Tibial nerve (tissue), 4 donors: ENCODE results near the gene ANAPC16. TPM values are rescaled to one million over a fixed set of nuclear protein-coding genes. Genes with fewer than 3 reads are reported as not detected.
A peak's percentile ranks its signal among the peaks of the same experiment; 100 is the strongest.

Experiments
- DNase-seq, 2 donors: peaks; one replicate each; pipeline ENCODE4 v3.0.0-alpha.2; 2019; ENCODE audit warnings: low spot score in 2 of 2
- H3K27ac ChIP-seq, 4 donors: fragments of 200-600 bp; sonication (generic) in 3 of 4; one replicate each; pipeline ENCODE4 v1.5.1; 2017 to 2019; ENCODE audit warnings: mild to moderate bottlenecking in 1 of 4
- H3K27me3 ChIP-seq, 2 donors: fragments of 200-600 bp; sonication (generic) in 1 of 2; one replicate each; pipeline versions ENCODE4 v1.5.1 to v1.6.0; 2017 to 2019
- H3K36me3 ChIP-seq, 3 donors: fragments of 200-600 bp; sonication (generic); one replicate each; pipeline ENCODE4 v1.5.1; 2018 to 2019
- H3K4me1 ChIP-seq, 4 donors: fragments of 200-600 bp; sonication (generic) in 3 of 4; one replicate each; pipeline ENCODE4 v1.5.1; 2017 to 2019
- H3K4me3 ChIP-seq, 4 donors: fragments of 200-600 bp; sonication (generic) in 3 of 4; one replicate each; pipeline ENCODE4 v1.5.1; 2017 to 2019; ENCODE audit warnings: mild to moderate bottlenecking in 1 of 4, moderate library complexity in 1 of 4
- H3K9me3 ChIP-seq, 4 donors: fragments of 200-600 bp; sonication (generic) in 3 of 4; one replicate each; pipeline ENCODE4 v1.5.1; 2017 to 2019
- CTCF ChIP-seq, 5 experiments: fragments of 200-600 bp in 3 of 5; fragments of 450-650 bp in 2 of 5; sonication (generic) in 3 of 5; IDR thresholded peaks; one replicate each; pipeline ENCODE4 v1.5.1; 2016 to 2019; ENCODE audit warnings: antibody characterized with exemption in 5 of 5, mild to moderate bottlenecking in 3 of 5, moderate library complexity in 2 of 5
- EP300 ChIP-seq, 2 donors: sonication (generic); formaldehyde crosslinking; IDR thresholded peaks; one replicate each; pipeline ENCODE4 v1.6.1; 2017; ENCODE audit warnings: antibody characterized with exemption in 2 of 2, mild to moderate bottlenecking in 1 of 2
- POLR2A ChIP-seq, 2 donors: fragments of 450-650 bp; IDR thresholded peaks; one replicate each; pipeline ENCODE4 v1.6.1; 2017; ENCODE audit warnings: antibody characterized with exemption in 2 of 2, mild to moderate bottlenecking in 2 of 2, moderate library complexity in 2 of 2
- WGBS, 2 donors: methylation state at CpG; one replicate each; pipeline ENCODE4 v1.1.5; 2018; 5-methylcytosine and 5-hydroxymethylcytosine counted together
- total RNA-seq, 4 donors: library from RNA; depleted of rRNA; stranded (reverse); fragments of >200 nt; gene quantifications; one replicate each; pipeline ENCODE4 v1.1.0, GENCODE V29; 2016

Gene ANAPC16
- total RNA-seq, 4 donors from 2014 or later, result 52.6 to 72.3 (median 61.9) TPM

DNA sequence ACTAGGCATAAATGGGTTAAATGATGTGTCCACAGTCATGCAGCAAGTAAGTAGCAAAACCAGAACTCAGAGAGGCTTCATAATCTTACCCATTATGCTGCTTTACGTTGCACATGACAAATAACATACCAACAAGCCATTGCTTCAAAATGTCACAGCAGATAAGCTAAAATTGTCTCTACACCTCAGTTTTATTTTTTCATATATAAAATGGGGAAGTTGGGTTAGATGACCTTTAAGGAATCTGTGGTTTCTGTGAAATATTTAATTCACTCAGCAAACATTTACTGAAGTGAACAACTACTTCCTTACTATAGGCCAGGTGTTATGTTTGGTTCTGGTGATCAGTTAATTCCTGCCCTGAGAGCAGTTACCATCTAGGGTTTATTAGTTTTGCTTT is 2.5 kb downstream of the ANAPC16 start:
- DNase-seq, result no peak
- H3K27ac ChIP-seq, result peak overlapping the region; percentile 32 to 98 (median 96)

DNA sequence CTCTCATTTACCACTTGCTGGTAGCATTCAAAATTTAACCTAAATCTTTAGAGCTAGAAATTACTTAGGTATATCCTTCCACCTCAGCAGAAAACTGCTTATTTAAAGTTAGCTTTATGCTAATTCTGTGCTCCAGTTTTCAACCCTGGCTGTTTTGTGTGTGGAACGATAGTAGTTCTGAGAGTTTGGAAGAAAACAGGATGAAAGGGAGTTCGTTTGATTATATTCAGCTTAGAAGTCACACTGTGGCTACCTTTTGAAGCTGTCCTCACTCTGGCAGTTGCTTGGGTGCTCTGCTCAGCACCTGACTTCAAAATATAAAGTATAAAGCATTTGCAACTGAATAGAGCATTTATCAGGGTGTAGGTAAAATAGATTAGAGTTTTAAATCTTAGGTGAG is 2.9 kb downstream of the ANAPC16 start:
- no peaks in the 10 kb centered on the region for H3K27me3 ChIP-seq
- H3K4me1 ChIP-seq, result peaks cover 0 to 72% (median 44%) of the 10 kb centered on the region in 4 donors
- 23 to 26% methylated on average over 2 of the region's 2 CpGs for WGBS, 2 donors
- peak overlapping the region; percentile 32 to 98 (median 96) for H3K27ac ChIP-seq
- no peak for DNase-seq
- peaks cover 0 to 19% (median 0%) of the 10 kb centered on the region in 3 donors for H3K36me3 ChIP-seq
- H3K9me3 ChIP-seq, result no peaks in the 10 kb centered on the region
- no peak for TF ChIP-seq CTCF (IDR thresholded peaks at IDR 0.05)
- TF ChIP-seq EP300 (IDR thresholded peaks at IDR 0.05), result no peak
- TF ChIP-seq POLR2A (IDR thresholded peaks at IDR 0.05), result no peak
- peak overlapping the region in 1 of 4 donors; percentile 10 for H3K4me3 ChIP-seq

More for the DNA sequence above, 2.5 kb downstream of the ANAPC16 start:
- H3K36me3 ChIP-seq, result peaks cover 0 to 19% (median 0%) of the 10 kb centered on the region in 3 donors
- TF ChIP-seq CTCF (IDR thresholded peaks at IDR 0.05) (no peak), EP300 (IDR thresholded peaks at IDR 0.05) (no peak), POLR2A (IDR thresholded peaks at IDR 0.05) (no peak)
- no peaks in the 10 kb centered on the region for H3K27me3 ChIP-seq
- no peaks in the 10 kb centered on the region for H3K9me3 ChIP-seq
- 14 to 29% methylated on average over 1 of the region's 1 CpG for WGBS, 2 donors
- peak overlapping the region in 1 of 4 donors; percentile 10 for H3K4me3 ChIP-seq
- peaks cover 0 to 72% (median 42%) of the 10 kb centered on the region in 4 donors for H3K4me1 ChIP-seq

DNA sequence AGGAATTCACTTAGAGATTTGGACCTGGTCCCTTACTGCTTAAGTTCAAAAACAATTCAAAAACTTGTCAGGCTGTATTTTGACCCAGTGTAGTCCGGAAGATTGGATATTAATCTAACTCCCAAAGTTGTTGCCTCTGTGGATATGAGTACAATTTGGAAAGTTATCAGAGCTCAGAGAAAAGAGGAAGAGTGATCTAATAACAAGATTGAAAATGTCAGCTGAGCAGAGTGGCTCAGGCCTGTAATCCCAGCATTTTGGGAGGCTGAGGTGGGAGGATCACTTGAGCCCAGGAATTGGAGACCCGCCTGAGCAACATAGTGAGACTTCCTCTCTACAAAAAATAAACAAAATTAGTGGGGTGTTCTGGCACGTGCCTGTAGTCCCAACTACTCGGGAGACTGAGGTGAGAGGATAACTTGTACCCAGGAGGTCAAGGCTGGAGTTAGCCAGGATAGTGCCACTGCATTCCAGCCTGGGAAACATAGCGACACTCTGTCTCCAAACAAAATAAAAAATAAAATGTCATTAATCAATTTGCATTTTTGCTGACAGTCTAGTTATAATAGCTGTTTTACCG is 3.5 kb downstream of the ANAPC16 start:
- 56 to 58% methylated on average over 6 of the region's 6 CpGs for WGBS, 2 donors
- peaks cover 0 to 20% (median 0%) of the 10 kb centered on the region in 3 donors for H3K36me3 ChIP-seq
- TF ChIP-seq POLR2A (IDR thresholded peaks at IDR 0.05), result no peak
- no peak for TF ChIP-seq EP300 (IDR thresholded peaks at IDR 0.05)
- no peak for TF ChIP-seq CTCF (IDR thresholded peaks at IDR 0.05)
- DNase-seq, result no peak
- H3K27ac ChIP-seq, result peak overlapping the region; percentile 32 to 98 (median 96)
- H3K9me3 ChIP-seq, result no peaks in the 10 kb centered on the region
- no peaks in the 10 kb centered on the region for H3K27me3 ChIP-seq
- H3K4me3 ChIP-seq, result no peak overlapping the region
- H3K4me1 ChIP-seq, result peaks cover 0 to 72% (median 48%) of the 10 kb centered on the region in 4 donors

DNA sequence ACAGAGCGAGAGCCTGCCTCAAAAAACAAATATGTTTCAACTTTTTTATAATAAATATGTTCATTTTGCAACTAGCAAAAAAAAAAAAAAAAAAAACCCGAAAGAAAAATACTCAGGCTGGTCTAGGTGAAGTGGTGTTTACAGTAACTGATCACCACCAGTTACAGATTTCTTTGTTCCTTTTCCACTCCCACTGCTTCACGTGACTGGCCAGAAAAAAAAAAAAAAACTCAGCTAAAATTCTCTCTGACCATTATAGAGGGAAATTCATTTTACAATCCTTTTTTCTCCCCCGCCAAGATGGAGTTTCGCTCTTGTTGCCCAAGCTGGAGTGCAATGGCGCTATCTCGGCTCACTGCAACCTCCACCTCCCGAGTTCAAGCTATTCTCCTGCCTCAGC is 4.8 kb downstream of the ANAPC16 start:
- TF ChIP-seq EP300 (IDR thresholded peaks at IDR 0.05) (no peak), CTCF (IDR thresholded peaks at IDR 0.05) (no peak), POLR2A (IDR thresholded peaks at IDR 0.05) (no peak)
- Histone ChIP-seq H3K36me3 (peaks cover 0 to 33% (median 0%) of the 10 kb centered on the region in 3 donors), H3K27me3 (no peaks in the 10 kb centered on the region), H3K9me3 (no peaks in the 10 kb centered on the region), H3K27ac (peak overlapping the region in 2 of 4 donors; percentile 95 to 98), H3K4me3 (no peak overlapping the region), H3K4me1 (peaks cover 0 to 69% (median 39%) of the 10 kb centered on the region in 4 donors)
- WGBS, 2 donors, result 76 to 83% methylated on average over 8 of the region's 8 CpGs
- no peak for DNase-seq

DNA sequence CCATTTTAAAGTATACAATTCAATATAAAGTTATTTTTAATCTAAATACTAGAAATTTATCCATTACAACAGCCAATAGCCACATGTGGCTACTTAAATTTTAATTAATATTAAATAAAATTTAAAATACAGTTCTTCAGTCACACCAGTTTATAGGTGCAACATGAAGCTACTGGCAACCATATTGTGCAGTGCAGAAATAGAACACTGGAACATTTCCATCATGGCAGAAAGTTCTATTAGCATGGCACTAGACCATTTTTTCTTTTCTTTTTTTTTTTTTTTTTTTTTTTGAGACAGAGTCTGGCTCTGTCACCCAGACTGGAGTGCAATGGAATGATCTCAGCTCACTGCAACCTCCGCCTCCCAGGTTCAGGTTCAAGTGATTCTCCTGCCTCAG is 5.5 kb downstream of the ANAPC16 start:
- Histone ChIP-seq H3K36me3 (peaks cover 0 to 33% (median 0%) of the 10 kb centered on the region in 3 donors), H3K27ac (peak overlapping the region in 2 of 4 donors; percentile 92 to 98), H3K9me3 (no peaks in the 10 kb centered on the region), H3K4me1 (peaks cover 0 to 70% (median 41%) of the 10 kb centered on the region in 4 donors), H3K27me3 (no peaks in the 10 kb centered on the region), H3K4me3 (no peak overlapping the region)
- TF ChIP-seq EP300 (IDR thresholded peaks at IDR 0.05), result no peak
- TF ChIP-seq CTCF (IDR thresholded peaks at IDR 0.05), result no peak
- no peak for TF ChIP-seq POLR2A (IDR thresholded peaks at IDR 0.05)
- DNase-seq, result no peak
- WGBS, 2 donors, result 95 to 97% methylated on average over 1 of the region's 1 CpG
